H1 (cell line): ENCODE results near the gene RDH5. TPM values are rescaled to one million over a fixed set of nuclear protein-coding genes. Genes with fewer than 3 reads are reported as not detected.

Source experiments
- CTCF ChIA-PET: fragments of 300-600 bp; sonication (Branson Sonifier 250); formaldehyde crosslinking; loops from one replicate; lab custom pipeline; 2021; ENCODE audit not compliant: partially characterized antibody; lab: Charles Lee
- POLR2A ChIA-PET: fragments of 300-600 bp; sonication (Branson Sonifier 250); formaldehyde crosslinking; loops from one replicate; lab custom pipeline; 2021; ENCODE audit warnings: inconsistent platforms; ENCODE audit not compliant: partially characterized antibody; lab: Charles Lee
- DNase-seq, 2 experiments: peaks; one replicate each; pipeline versions ENCODE4 v3.0.0 to v3.0.0-alpha.2; 2010 to 2022; ENCODE audit warnings: low spot score in 2 of 2, low read depth in 1 of 2, mixed read lengths in 1 of 2
- FAIRE-seq: peaks from 2 replicates; lab custom pipeline; 2011; peaks lifted over from hg19 to GRCh38; lab: Jason Lieb, UNC
- H2AFZ ChIP-seq: 2 replicates; pipeline ENCODE4 v1.8.1; 2012; ENCODE audit warnings: low read length, inconsistent platforms
- H2AK5ac ChIP-seq: 2 replicates; pipeline ENCODE4 v1.6.1; 2013; ENCODE audit warnings: low read depth, low read length
- H2BK120ac ChIP-seq: replicated peaks from 2 replicates; pipeline ENCODE3; 2013; ENCODE audit warnings: low read depth, low read length, inconsistent platforms
- H2BK12ac ChIP-seq: 2 replicates; pipeline ENCODE4 v1.6.1; 2013; ENCODE audit warnings: low read depth, low read length
- H2BK15ac ChIP-seq: 2 replicates; pipeline ENCODE4 v1.6.1; 2013; ENCODE audit warnings: low read length
- H2BK20ac ChIP-seq: 2 replicates; pipeline ENCODE4 v1.6.1; 2013; ENCODE audit warnings: low read length
- H2BK5ac ChIP-seq: 2 replicates; pipeline ENCODE4 v1.6.1; 2013; ENCODE audit warnings: low read depth, low read length
- H3K14ac ChIP-seq: 2 replicates; pipeline ENCODE4 v1.6.1; 2013; ENCODE audit warnings: inconsistent platforms; ENCODE audit not compliant: insufficient read length
- H3K18ac ChIP-seq: 2 replicates; pipeline ENCODE4 v1.6.1; 2013; ENCODE audit warnings: low read length; ENCODE audit errors: extremely low read depth
- H3K23ac ChIP-seq: 2 replicates; pipeline ENCODE4 v1.6.1; 2013; ENCODE audit warnings: inconsistent platforms; ENCODE audit not compliant: insufficient read length
- H3K23me2 ChIP-seq: 2 replicates; pipeline ENCODE4 v1.6.1; 2013; ENCODE audit warnings: low read depth, low read length
- H3K27ac ChIP-seq: 2 replicates; pipeline ENCODE4 v1.6.1; 2011; ENCODE audit warnings: low read depth, low read length, inconsistent platforms
- H3K27me3 ChIP-seq, 4 experiments: replicated peaks in 1 of 4; 1 replicate in 1 of 4; 2 replicates in 3 of 4; pipeline versions ENCODE4 v1.6.1 to v1.8.1; 2011 to 2013; ENCODE audit warnings: low read length in 3 of 4, mild to moderate bottlenecking in 3 of 4, inconsistent platforms in 2 of 4, mixed read lengths in 2 of 4, moderate library complexity in 1 of 4; ENCODE audit not compliant: control insufficient read depth in 3 of 4, insufficient read depth in 3 of 4; ENCODE audit errors: extremely low read depth in 1 of 4
- H3K36me3 ChIP-seq, 4 experiments: 2 replicates each; pipeline versions ENCODE4 v1.6.1 to v1.8.1; 2011 to 2013; ENCODE audit warnings: mild to moderate bottlenecking in 4 of 4, low read length in 3 of 4, moderate library complexity in 2 of 4, control low read depth in 1 of 4, inconsistent platforms in 1 of 4; ENCODE audit not compliant: insufficient read depth in 4 of 4, control insufficient read depth in 2 of 4
- H3K4ac ChIP-seq: replicated peaks from 2 replicates; pipeline ENCODE3; 2013; ENCODE audit warnings: low read length, low read depth, mixed read lengths, inconsistent platforms; ENCODE audit not compliant: insufficient read length
- H3K4me1 ChIP-seq, 4 experiments: replicated peaks in 1 of 4; 1 replicate in 1 of 4; 2 replicates in 3 of 4; pipeline versions ENCODE4 v1.6.1 to v1.8.1; 2011 to 2013; ENCODE audit warnings: low read length in 3 of 4, inconsistent platforms in 2 of 4, mixed read lengths in 1 of 4; ENCODE audit not compliant: insufficient read depth in 4 of 4, control insufficient read depth in 3 of 4
- H3K4me2 ChIP-seq, 2 experiments: 2 replicates each; pipeline versions ENCODE4 v1.6.1 to v1.8.1; 2011 to 2013; ENCODE audit warnings: low read depth in 2 of 2, low read length in 2 of 2, control low read depth in 1 of 2, inconsistent platforms in 1 of 2, mild to moderate bottlenecking in 1 of 2; ENCODE audit not compliant: insufficient read depth in 1 of 2
- H3K4me3 ChIP-seq, 4 experiments: fragments of 200-600, 300-600 bp in 1 of 4; sonication (generic), shearing (Covaris generic), sonication (Bioruptor Twin) in 1 of 4; 2 replicates each; pipeline versions ENCODE4 v1.5.1 to v1.8.1; 2011 to 2016; ENCODE audit warnings: low read length in 4 of 4, low read depth in 3 of 4, control low read depth in 2 of 4, inconsistent platforms in 2 of 4, mild to moderate bottlenecking in 2 of 4, mixed read lengths in 1 of 4, moderate library complexity in 1 of 4; ENCODE audit not compliant: insufficient read depth in 2 of 4; ENCODE audit errors: extremely low read depth in 1 of 4
- H3K56ac ChIP-seq: replicated peaks from 2 replicates; pipeline ENCODE3; 2013; ENCODE audit warnings: low read depth, mild to moderate bottlenecking, mixed read lengths, low read length, inconsistent platforms; ENCODE audit not compliant: insufficient read length
- H3K79me1 ChIP-seq: 2 replicates; pipeline ENCODE4 v1.6.1; 2013; ENCODE audit warnings: low read depth, low read length, control low read depth
- H3K79me2 ChIP-seq, 2 experiments: 2 replicates each; pipeline versions ENCODE4 v1.6.1 to v1.8.1; 2012 to 2013; ENCODE audit warnings: low read length in 2 of 2, mild to moderate bottlenecking in 2 of 2, inconsistent platforms in 1 of 2; ENCODE audit not compliant: insufficient read depth in 2 of 2, control insufficient read depth in 1 of 2
- H3K9ac ChIP-seq, 4 experiments: replicated peaks in 1 of 4; 1 replicate in 1 of 4; 2 replicates in 3 of 4; pipeline versions ENCODE4 v1.6.1 to v1.8.1; 2011 to 2013; ENCODE audit warnings: low read depth in 3 of 4, low read length in 3 of 4, control low read depth in 2 of 4, mild to moderate bottlenecking in 2 of 4, moderate library complexity in 2 of 4, inconsistent platforms in 1 of 4; ENCODE audit errors: extremely low read depth in 1 of 4
- H3K9me3 ChIP-seq, 2 experiments: 2 replicates each; pipeline versions ENCODE4 v1.6.1 to v1.8.1; 2012 to 2013; ENCODE audit warnings: mild to moderate bottlenecking in 2 of 2, moderate library complexity in 2 of 2, control low read depth in 1 of 2, inconsistent platforms in 1 of 2, low read depth in 1 of 2, low read length in 1 of 2, mixed read lengths in 1 of 2; ENCODE audit not compliant: insufficient read depth in 2 of 2
- H4K20me1 ChIP-seq, 2 experiments: replicated peaks in 1 of 2; 2 replicates each; pipeline versions ENCODE3 to v1.8.1; 2011 to 2013; ENCODE audit warnings: inconsistent platforms in 2 of 2, low read length in 2 of 2, mild to moderate bottlenecking in 1 of 2; ENCODE audit not compliant: insufficient read depth in 2 of 2, control insufficient read depth in 1 of 2
- H4K5ac ChIP-seq: 2 replicates; pipeline ENCODE4 v1.6.1; 2013; ENCODE audit warnings: low read length, low read depth, mixed read lengths, inconsistent platforms; ENCODE audit not compliant: insufficient read length
- H4K8ac ChIP-seq: 2 replicates; pipeline ENCODE4 v1.8.0; 2013; ENCODE audit warnings: mild to moderate bottlenecking, moderate library complexity, low read length, inconsistent platforms; ENCODE audit not compliant: insufficient read depth; ENCODE audit errors: extremely low read depth
- H4K91ac ChIP-seq: replicated peaks from 2 replicates; pipeline ENCODE3; 2013; ENCODE audit warnings: low read length, mixed read lengths, inconsistent platforms; ENCODE audit not compliant: insufficient read length
- E2F6 ChIP-seq: IDR thresholded peaks from 2 replicates; pipeline ENCODE4 v1.6.1; 2012; ENCODE audit warnings: inconsistent platforms
- WGBS, 2 experiments: shearing (Covaris generic) in 1 of 2; methylation state at CpG; one replicate each; pipeline versions ENCODE4 v1.1.6 to v1.1.7; 2013 to 2015; ENCODE audit warnings: low lambda C conversion rate in 2 of 2, mixed read lengths in 2 of 2, inconsistent platforms in 1 of 2, low coverage in 1 of 2, missing lambda C conversion rate in 1 of 2; ENCODE audit not compliant: insufficient replicate concordance in 2 of 2, insufficient coverage in 1 of 2, insufficient read length in 1 of 2; ENCODE audit errors: extremely low coverage in 1 of 2, missing lambda C conversion rate in 1 of 2; 5-methylcytosine and 5-hydroxymethylcytosine counted together
- polyA plus RNA-seq, 7 experiments: library from polyadenylated mRNA; depleted of rRNA in 3 of 7; stranded (reverse) in 5 of 7; unstranded in 2 of 7; fragments of >200 nt in 5 of 7; fragments of 200-250 nt in 2 of 7; gene quantifications; 1 replicate in 5 of 7; 2 replicates in 1 of 7; 4 replicates in 1 of 7; pipeline versions ENCODE4 v1.2.1 to v1.2.3, GENCODE V29; 2011 to 2013; ENCODE audit warnings: missing spikeins in 2 of 7, mixed read lengths in 2 of 7
- total RNA-seq: library from RNA; stranded (reverse); fragmentation: NEBNext Ultra II Directional; extraction: Animal tissue kit (Norgen Biotek cat#: 25700); gene quantifications from 2 replicates; pipeline ENCODE4 v1.2.1, GENCODE V29; 2021

Gene RDH5
- total and polyA plus RNA-seq, 2 of the 8 experiments (the other 6 are each of a cell fraction or from before 2014, with no cell fraction given) = 4.2 to 6.0 TPM

GRCh38 chr12:55684761-55685370, 35.3 kb upstream of the RDH5 start:
- no peak overlapping the region for H3K4me2 ChIP-seq
- ChIA-PET CTCF (interaction anchor here (1.9 to 4.9 kb wide), 2 partner anchors 21 to 54 kb away, joined by 8 to 34 read pairs; partner anchors contain the start of gene ITGA7), POLR2A (interaction anchor here (0.6 to 2.4 kb wide), 4 partner anchors 8 to 22 kb away, joined by 3 to 10 read pairs (median 6); partner anchors contain the start of gene ITGA7)
- H3K27me3 ChIP-seq = no peaks in the 10 kb centered on the region
- no peak overlapping the region for H3K56ac ChIP-seq
- H4K5ac ChIP-seq = no peak overlapping the region
- no peak overlapping the region for H2AK5ac ChIP-seq
- no peak overlapping the region for H3K18ac ChIP-seq
- no peak overlapping the region for H3K9ac ChIP-seq
- no peak for FAIRE-seq
- H2AFZ ChIP-seq = no peak overlapping the region
- H2BK20ac ChIP-seq = no peak overlapping the region
- H3K9me3 ChIP-seq = no peaks in the 10 kb centered on the region
- TF ChIP-seq E2F6 = no peak
- H4K91ac ChIP-seq = no peak overlapping the region
- no peak overlapping the region for H3K4ac ChIP-seq
- no peak overlapping the region for H4K8ac ChIP-seq
- 95% methylated on average over 18 of the region's 20 CpGs; no CpG with 5 or more reads in 1 of the 2 experiments for WGBS, 2 experiments
- H3K14ac ChIP-seq = no peak overlapping the region
- no peak overlapping the region for H3K27ac ChIP-seq
- H3K79me1 ChIP-seq = no peaks in the 10 kb centered on the region
- H3K23ac ChIP-seq = no peak overlapping the region
- no peak overlapping the region for H2BK120ac ChIP-seq
- peaks cover 0 to 17% (median 6%) of the 10 kb centered on the region in 4 experiments; a peak in 5 of 8 replicates for H3K36me3 ChIP-seq
- no peaks in the 10 kb centered on the region for H3K23me2 ChIP-seq
- DNase-seq = no peak
- H2BK12ac ChIP-seq = no peak overlapping the region
- H4K20me1 ChIP-seq = peaks cover 0 to 2% of the 10 kb centered on the region in 2 experiments
- no peak overlapping the region for H2BK15ac ChIP-seq
- no peak overlapping the region for H2BK5ac ChIP-seq
- H3K4me1 ChIP-seq = peaks cover 0 to 12% (median 5%) of the 10 kb centered on the region in 4 experiments; a peak in 4 of 7 replicates
- H3K4me3 ChIP-seq = no peak overlapping the region
- H3K79me2 ChIP-seq = no peaks in the 10 kb centered on the region
